SHP77 (cell line): ENCODE measurements around the gene ORC6.

Experiments
- DNase-seq, 2 experiments: peaks; one replicate each; lab custom pipeline; 2025; lab: John Stamatoyannopoulos, UW

Gene ORC6

GRCh38 chr16:46700048-46700447, 10.6 kb downstream of the ORC6 start:
- no peak for DNase-seq

GRCh38 chr16:46701615-46702014, 12.2 kb downstream of the ORC6 start:
- DNase-seq, result no peak

- DNase-seq, result no peak
Observed at GRCh38 chr16:46702030-46702429, 12.6 kb downstream of the ORC6 start.

GRCh38 chr16:46706642-46707041, 17.2 kb downstream of the ORC6 start:
- DNase-seq, result no peak

- DNase-seq, result no peak
Observed at GRCh38 chr16:46709469-46710005, 20.1 kb downstream of the ORC6 start.

- DNase-seq, result no peak
Observed at GRCh38 chr16:46711106-46712058, 21.9 kb downstream of the ORC6 start.

- DNase-seq, result no peak
Observed at GRCh38 chr16:46712911-46713310, 23.5 kb downstream of the ORC6 start.

GRCh38 chr16:46713634-46714033, 24.2 kb downstream of the ORC6 start:
- DNase-seq, result no peak

- DNase-seq, result no peak
Observed at GRCh38 chr16:46714797-46715591, 25.5 kb downstream of the ORC6 start.

- DNase-seq, result no peak
Observed at GRCh38 chr16:46715769-46716305, 26.4 kb downstream of the ORC6 start.

- DNase-seq, result no peak
Observed at GRCh38 chr16:46717692-46718091, 28.2 kb downstream of the ORC6 start.

GRCh38 chr16:46718214-46718613, 28.8 kb downstream of the ORC6 start:
- DNase-seq, result peak; percentile 22 to 26

GRCh38 chr16:46719528-46719927, 30.1 kb downstream of the ORC6 start:
- DNase-seq, result no peak

- DNase-seq, result no peak
Observed at GRCh38 chr16:46720619-46721018, 31.2 kb downstream of the ORC6 start.

- DNase-seq, result no peak
Observed at GRCh38 chr16:46721885-46722284, 32.4 kb downstream of the ORC6 start.

- DNase-seq, result no peak
Observed at GRCh38 chr16:46727184-46727583, 37.7 kb downstream of the ORC6 start.

GRCh38 chr16:46727630-46728029, 38.2 kb downstream of the ORC6 start:
- no peak for DNase-seq

- DNase-seq, result no peak
Observed at GRCh38 chr16:46728806-46729205, 39.3 kb downstream of the ORC6 start.

GRCh38 chr16:46729326-46729995, 40.0 kb downstream of the ORC6 start:
- no peak for DNase-seq

- no peak for DNase-seq
Observed at GRCh38 chr16:46730126-46730525, 40.7 kb downstream of the ORC6 start.

- DNase-seq, result peak; percentile 16 to 29
Observed at GRCh38 chr16:46730801-46731690, 41.6 kb downstream of the ORC6 start.
